Brain microvascular endothelial cell (primary cell): ENCODE measurements around the gene HOPX.

Experiments used
- DNase-seq: peaks from one replicate; pipeline ENCODE4 v3.0.0-alpha.2; 2020
- H3K27ac ChIP-seq: fragments of 250-450 bp; sonication (Bioruptor Pico); 2 replicates; pipeline ENCODE4 v1.5.1; 2020; ENCODE audit warnings: mild to moderate bottlenecking, moderate library complexity
- H3K27me3 ChIP-seq: fragments of 250-450 bp; sonication (Bioruptor Pico); replicated peaks from 2 replicates; pipeline ENCODE4 v1.5.1; 2020; ENCODE audit warnings: mild to moderate bottlenecking
- H3K36me3 ChIP-seq: fragments of 250-450 bp; sonication (Bioruptor Pico); replicated peaks from 2 replicates; pipeline ENCODE4 v1.5.1; 2020; ENCODE audit warnings: mild to moderate bottlenecking
- H3K4me3 ChIP-seq: 2 replicates; pipeline ENCODE4 v1.5.1; 2011; ENCODE audit warnings: low read depth, mild to moderate bottlenecking, control low read depth, low read length, moderate library complexity
- in situ Hi-C: cut with HindIII; loops from 2 replicates; pipeline ENCODE4 v1.10.0; 2017; ENCODE audit warnings: low sequenced_read_pairs, low pct_ligation_motif_present
- TF ChIP-seq, protein P1 (sequence below): IDR thresholded peaks from 2 replicates; pipeline ENCODE4 v1.5.1; 2011; ENCODE audit warnings: low read depth, mild to moderate bottlenecking, moderate library complexity, low read length, control low read depth, inconsistent platforms; ENCODE audit errors: missing control alignments

HOPX gene

DNA sequence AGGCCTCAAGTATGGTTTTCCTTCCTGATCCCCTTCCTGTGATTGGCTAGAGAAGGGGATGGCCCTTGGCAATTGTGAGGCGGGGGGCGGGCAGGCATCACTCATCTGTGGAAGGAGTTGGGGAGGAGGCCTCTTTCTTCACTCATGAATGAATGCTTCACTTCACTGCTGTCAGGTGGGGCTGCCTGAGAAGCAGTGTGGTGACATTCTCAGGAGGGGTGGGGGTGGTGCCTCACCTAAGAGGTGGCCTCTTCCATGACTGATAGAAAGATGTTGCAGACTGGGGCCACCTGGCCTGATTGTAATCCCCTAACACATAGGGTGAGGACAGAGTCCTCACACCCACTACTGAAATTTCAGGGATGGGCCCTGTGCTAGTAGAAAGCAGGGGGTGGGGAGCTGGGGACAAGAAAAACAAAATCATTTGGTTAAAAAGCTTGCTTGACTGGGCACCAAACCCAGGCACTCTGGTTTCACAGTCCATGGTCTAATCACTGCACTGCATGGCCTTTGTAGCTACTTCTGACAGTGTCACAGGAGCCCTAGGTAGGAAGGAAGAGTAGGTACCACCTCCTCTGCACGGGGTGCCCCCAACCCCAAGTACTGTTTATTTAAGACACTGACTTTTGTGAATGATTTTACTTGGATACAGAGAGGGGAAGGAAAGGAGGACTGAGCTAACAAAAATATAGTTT lies 5.6 kb upstream of the HOPX start:
- TF ChIP-seq, protein P1, sequence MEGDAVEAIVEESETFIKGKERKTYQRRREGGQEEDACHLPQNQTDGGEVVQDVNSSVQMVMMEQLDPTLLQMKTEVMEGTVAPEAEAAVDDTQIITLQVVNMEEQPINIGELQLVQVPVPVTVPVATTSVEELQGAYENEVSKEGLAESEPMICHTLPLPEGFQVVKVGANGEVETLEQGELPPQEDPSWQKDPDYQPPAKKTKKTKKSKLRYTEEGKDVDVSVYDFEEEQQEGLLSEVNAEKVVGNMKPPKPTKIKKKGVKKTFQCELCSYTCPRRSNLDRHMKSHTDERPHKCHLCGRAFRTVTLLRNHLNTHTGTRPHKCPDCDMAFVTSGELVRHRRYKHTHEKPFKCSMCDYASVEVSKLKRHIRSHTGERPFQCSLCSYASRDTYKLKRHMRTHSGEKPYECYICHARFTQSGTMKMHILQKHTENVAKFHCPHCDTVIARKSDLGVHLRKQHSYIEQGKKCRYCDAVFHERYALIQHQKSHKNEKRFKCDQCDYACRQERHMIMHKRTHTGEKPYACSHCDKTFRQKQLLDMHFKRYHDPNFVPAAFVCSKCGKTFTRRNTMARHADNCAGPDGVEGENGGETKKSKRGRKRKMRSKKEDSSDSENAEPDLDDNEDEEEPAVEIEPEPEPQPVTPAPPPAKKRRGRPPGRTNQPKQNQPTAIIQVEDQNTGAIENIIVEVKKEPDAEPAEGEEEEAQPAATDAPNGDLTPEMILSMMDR = no peak
- Histone ChIP-seq H3K27me3 (no peaks in the 10 kb centered on the region), H3K36me3 (no peaks in the 10 kb centered on the region), H3K4me3 (no peak overlapping the region), H3K27ac (no peak overlapping the region)
- in situ Hi-C loops = no loop called here
- no peak for DNase-seq

DNA sequence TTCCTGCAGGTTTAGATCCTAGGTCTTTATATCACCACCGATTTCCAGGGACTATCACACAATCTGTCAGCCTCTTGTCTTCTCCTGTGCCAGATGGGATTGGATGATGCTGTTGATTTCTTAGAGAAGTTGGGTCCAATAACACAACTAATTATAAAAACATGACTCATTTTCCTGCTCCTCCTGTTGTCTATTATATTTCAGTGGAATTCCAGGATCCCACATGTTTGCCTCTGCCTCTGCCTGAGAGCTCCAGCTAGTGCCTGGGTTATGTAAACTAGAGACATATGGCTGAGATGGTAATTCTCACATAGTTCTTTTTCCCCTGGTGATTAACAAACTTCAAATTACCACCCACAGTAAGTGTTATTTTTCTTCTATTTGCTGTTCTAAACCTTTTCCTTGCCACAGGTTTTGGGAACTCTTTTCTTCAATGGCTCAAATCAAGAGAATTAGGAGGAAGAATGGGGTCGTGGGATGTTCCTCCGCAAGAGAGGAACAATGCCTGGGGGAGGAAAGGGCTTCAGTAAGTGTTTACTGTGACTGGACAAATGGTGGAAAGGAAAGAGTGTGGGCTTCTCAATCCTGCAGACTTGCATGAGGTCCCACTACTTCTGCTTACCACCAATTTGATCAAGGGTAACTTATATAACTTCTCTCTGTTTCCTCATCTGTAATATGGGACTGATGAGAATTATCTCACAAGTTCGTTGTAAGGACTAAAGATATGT lies 3.4 kb upstream of the HOPX start:
- H3K4me3 ChIP-seq = no peak overlapping the region
- no peaks in the 10 kb centered on the region for H3K27me3 ChIP-seq
- TF ChIP-seq, protein P1 = no peak
- DNase-seq = peak; percentile 16
- H3K27ac ChIP-seq = no peak overlapping the region
- in situ Hi-C loops = no loop called here
- no peaks in the 10 kb centered on the region for H3K36me3 ChIP-seq

DNA sequence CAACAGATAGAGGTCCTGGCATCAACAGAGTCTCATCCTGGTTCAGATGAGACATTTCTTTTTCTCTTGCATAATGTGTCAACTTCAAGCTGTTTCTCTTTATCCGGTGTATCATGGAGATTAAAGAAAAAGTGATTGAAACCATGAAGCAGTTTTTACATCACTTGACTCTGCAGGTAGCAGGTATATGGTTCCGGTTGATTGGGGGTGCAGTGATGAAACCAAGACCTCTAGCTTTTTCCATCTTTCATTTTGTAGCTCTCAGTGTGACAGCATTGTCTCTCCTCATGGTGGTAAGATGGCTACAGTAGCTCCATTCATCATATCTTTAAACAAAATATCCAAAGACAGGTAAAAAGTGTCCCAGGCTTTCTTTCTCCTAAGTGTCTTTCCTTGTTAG lies 2.4 kb upstream of the HOPX start:
- H3K4me3 ChIP-seq = no peak overlapping the region
- in situ Hi-C loops = no loop called here
- no peaks in the 10 kb centered on the region for H3K36me3 ChIP-seq
- no peak for DNase-seq
- no peaks in the 10 kb centered on the region for H3K27me3 ChIP-seq
- TF ChIP-seq, protein P1 = no peak
- H3K27ac ChIP-seq = no peak overlapping the region

DNA sequence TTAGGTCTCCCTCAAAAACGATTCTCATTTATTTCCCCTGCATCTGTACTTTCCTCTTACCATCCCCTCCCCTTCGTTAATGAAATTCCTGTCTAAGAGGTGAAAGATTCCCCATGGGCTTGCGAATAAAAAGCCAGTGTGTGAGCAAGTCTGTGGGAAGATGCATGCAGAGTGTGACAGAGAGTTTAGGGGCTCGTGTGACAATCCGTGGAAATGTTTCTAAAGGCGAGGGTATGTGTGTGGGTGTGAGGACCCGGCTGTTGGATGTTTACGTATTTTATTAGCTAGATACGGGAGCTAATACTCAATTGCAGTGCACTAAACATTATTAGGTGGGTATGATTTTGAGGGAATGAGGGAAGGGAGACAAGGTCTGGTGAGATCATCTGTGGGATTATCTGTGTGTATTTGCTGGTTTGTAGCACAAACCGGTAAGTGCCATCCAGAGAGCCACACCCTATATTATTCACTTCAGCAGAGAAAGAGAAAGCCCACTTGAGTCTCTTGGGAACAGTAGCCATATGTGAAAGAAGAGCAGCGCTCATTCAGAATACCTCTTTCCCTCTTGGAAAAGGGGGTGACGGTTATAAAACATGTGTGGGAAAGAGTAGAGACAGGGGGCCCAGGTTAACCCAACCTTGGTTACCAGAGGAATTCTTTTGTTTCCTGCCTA lies 893 bp upstream of the HOPX start:
- no peaks in the 10 kb centered on the region for H3K27me3 ChIP-seq
- H3K4me3 ChIP-seq = no peak overlapping the region
- TF ChIP-seq, protein P1 = no peak
- H3K27ac ChIP-seq = no peak overlapping the region
- no peaks in the 10 kb centered on the region for H3K36me3 ChIP-seq
- in situ Hi-C loops = no loop called here
- DNase-seq = no peak

DNA sequence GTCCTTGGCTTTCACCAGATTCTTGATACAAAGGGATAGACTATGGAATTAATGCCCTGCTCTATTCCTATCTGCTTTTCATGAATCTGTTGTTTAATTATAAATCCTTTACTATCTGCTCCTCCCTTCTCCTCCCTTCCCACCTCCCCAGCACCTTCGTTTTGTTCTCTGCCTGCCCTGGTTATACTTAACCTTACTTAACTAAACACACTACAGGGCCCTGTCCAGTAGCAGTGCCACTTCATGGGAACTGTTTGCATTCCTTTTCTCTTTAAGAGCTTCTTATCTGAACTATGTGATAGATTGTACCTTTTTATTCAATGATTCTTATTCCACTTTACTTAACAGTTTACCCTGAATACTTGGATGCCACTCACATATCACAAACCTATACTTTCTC lies 830 bp downstream of the HOPX start:
- DNase-seq = no peak
- no peak overlapping the region for H3K4me3 ChIP-seq
- in situ Hi-C loops = no loop called here
- H3K27ac ChIP-seq = no peak overlapping the region
- no peaks in the 10 kb centered on the region for H3K27me3 ChIP-seq
- TF ChIP-seq, protein P1 = no peak
- H3K36me3 ChIP-seq = no peaks in the 10 kb centered on the region
